Smooth muscle cell (in vitro differentiated cells): ENCODE data around the gene GARIN6. TPM values are rescaled to one million over a fixed set of nuclear protein-coding genes. Genes with fewer than 3 reads are reported as not detected.
"Not testable (repeated sequence)": the region's sequence is repeated elsewhere in the genome, so short reads cannot be mapped to it uniquely, and the experiment has no call there.

Experiments
- DNase-seq: peaks from one replicate; lab custom pipeline; 2025; ENCODE audit not compliant: unreplicated experiment; lab: John Stamatoyannopoulos, UW
- H2AFZ ChIP-seq: fragments of 200-600 bp; sonication (generic); 2 replicates; pipeline ENCODE4 v1.6.0; 2016; ENCODE audit warnings: antibody characterized with exemption, low read depth, mild to moderate bottlenecking
- H3F3A ChIP-seq: fragments of 200-600 bp; sonication (generic); 2 replicates; pipeline ENCODE4 v1.6.0; 2017; ENCODE audit warnings: antibody characterized with exemption, low read depth
- H3K27ac ChIP-seq: fragments of 200-600 bp; sonication (generic); 2 replicates; pipeline ENCODE4 v1.5.1; 2016; ENCODE audit warnings: low read depth, mild to moderate bottlenecking
- H3K27me3 ChIP-seq: fragments of 200-600 bp; sonication (generic); 2 replicates; pipeline ENCODE4 v1.6.1; 2016; ENCODE audit warnings: low read depth, mild to moderate bottlenecking
- H3K36me3 ChIP-seq: fragments of 200-600 bp; sonication (generic); 2 replicates; pipeline ENCODE4 v1.5.1; 2016; ENCODE audit warnings: low read depth
- H3K4me1 ChIP-seq: fragments of 200-600 bp; sonication (generic); 2 replicates; pipeline ENCODE4 v1.5.1; 2016; ENCODE audit warnings: low read depth
- H3K4me2 ChIP-seq: fragments of 200-600 bp; sonication (generic); 2 replicates; pipeline ENCODE4 v1.6.0; 2016; ENCODE audit warnings: mild to moderate bottlenecking
- H3K4me3 ChIP-seq: fragments of 200-600 bp; sonication (generic); 2 replicates; pipeline ENCODE4 v1.5.1; 2016; ENCODE audit warnings: mild to moderate bottlenecking
- H3K79me2 ChIP-seq: fragments of 200-600 bp; sonication (generic); 2 replicates; pipeline ENCODE4 v1.6.0; 2016; ENCODE audit warnings: low read depth, mild to moderate bottlenecking
- H3K9ac ChIP-seq: fragments of 200-600 bp; sonication (generic); 2 replicates; pipeline ENCODE4 v1.6.0; 2016; ENCODE audit warnings: low read depth
- H3K9me3 ChIP-seq: fragments of 200-600 bp; sonication (generic); replicated peaks from 2 replicates; pipeline ENCODE4 v1.5.1; 2016; ENCODE audit warnings: low read depth
- H4K20me1 ChIP-seq: fragments of 200-600 bp; sonication (generic); 2 replicates; pipeline ENCODE4 v1.6.0; 2016; ENCODE audit warnings: low read depth
- CTCF ChIP-seq: fragments of 200-600 bp; sonication (generic); IDR thresholded peaks from 2 replicates; pipeline ENCODE4 v1.5.1; 2017; ENCODE audit warnings: borderline replicate concordance, mild to moderate bottlenecking, antibody characterized with exemption; ENCODE audit not compliant: insufficient read depth, poor library complexity, severe bottlenecking
- WGBS: methylation state at CpG from one replicate; pipeline ENCODE4 v1.1.7; 2016; ENCODE audit warnings: low lambda C conversion rate; 5-methylcytosine and 5-hydroxymethylcytosine counted together
- polyA plus RNA-seq: library from polyadenylated mRNA; unstranded; fragments of >200 nt; fragmentation: Nextera tagmentation; extraction: Ambion mirVana; gene quantifications from 2 replicates; pipeline ENCODE4 v1.2.1, GENCODE V29; 2016
- total RNA-seq: library from RNA; depleted of rRNA; stranded (reverse); fragments of >200 nt; gene quantifications from 2 replicates; pipeline ENCODE4 v1.2.3, GENCODE V29; 2014

GARIN6 gene
- total and polyA plus RNA-seq, 2 experiments from 2014 or later: not detected

- no peaks in the 10 kb centered on the region for H4K20me1 ChIP-seq
- no peaks in the 10 kb centered on the region for H3K9me3 ChIP-seq
- H2AFZ ChIP-seq: no peak overlapping the region
- H3K79me2 ChIP-seq: no peaks in the 10 kb centered on the region
- no peaks in the 10 kb centered on the region for H3K36me3 ChIP-seq
- H3K27me3 ChIP-seq: no peaks in the 10 kb centered on the region
- no peak for DNase-seq
- TF ChIP-seq CTCF: no peak
- H3K9ac ChIP-seq: no peak overlapping the region
- no peaks in the 10 kb centered on the region for H3K4me1 ChIP-seq
- H3F3A ChIP-seq: no peaks in the 10 kb centered on the region
- H3K27ac ChIP-seq: no peak overlapping the region
- no peak overlapping the region for H3K4me2 ChIP-seq
- H3K4me3 ChIP-seq: no peak overlapping the region
Measured at GRCh38 chr12:99620159-99620479, 27.4 kb upstream of the GARIN6 start.

- DNase-seq, H3F3A ChIP-seq, H3K4me2 ChIP-seq, H3K79me2 ChIP-seq, H3K9ac ChIP-seq, H3K4me3 ChIP-seq, H4K20me1 ChIP-seq, H3K27ac ChIP-seq, H2AFZ ChIP-seq, H3K36me3 ChIP-seq, H3K4me1 ChIP-seq, H3K9me3 ChIP-seq, H3K27me3 ChIP-seq: not testable (repeated sequence)
- 90% methylated on average over 2 of the region's 2 CpGs for WGBS
Measured at GRCh38 chr12:99624591-99624990, 23.0 kb upstream of the GARIN6 start.

- Histone ChIP-seq H3F3A (no peaks in the 10 kb centered on the region), H3K9ac (no peak overlapping the region), H3K4me1 (no peaks in the 10 kb centered on the region), H3K4me3 (no peak overlapping the region), H3K79me2 (no peaks in the 10 kb centered on the region), H4K20me1 (no peaks in the 10 kb centered on the region), H3K36me3 (no peaks in the 10 kb centered on the region), H3K4me2 (no peak overlapping the region), H2AFZ (no peak overlapping the region), H3K27me3 (no peaks in the 10 kb centered on the region), H3K9me3 (no peaks in the 10 kb centered on the region), H3K27ac (no peak overlapping the region)
- DNase-seq: no peak
- TF ChIP-seq CTCF: no peak
- 67% methylated on average over 2 of the region's 2 CpGs for WGBS
Measured at GRCh38 chr12:99627459-99627858, 20.1 kb upstream of the GARIN6 start.

- no peak overlapping the region for H3K4me2 ChIP-seq
- H3K79me2 ChIP-seq: no peaks in the 10 kb centered on the region
- H3K4me3 ChIP-seq: no peak overlapping the region
- H3K36me3 ChIP-seq: no peaks in the 10 kb centered on the region
- no peak overlapping the region for H2AFZ ChIP-seq
- H3K4me1 ChIP-seq: no peaks in the 10 kb centered on the region
- H3K9me3 ChIP-seq: no peaks in the 10 kb centered on the region
- TF ChIP-seq CTCF: no peak
- H3K27ac ChIP-seq: no peak overlapping the region
- 100% methylated on average over 2 of the region's 2 CpGs for WGBS
- no peaks in the 10 kb centered on the region for H4K20me1 ChIP-seq
- H3K9ac ChIP-seq: no peak overlapping the region
- no peaks in the 10 kb centered on the region for H3K27me3 ChIP-seq
- H3F3A ChIP-seq: no peaks in the 10 kb centered on the region
- no peak for DNase-seq
Measured at GRCh38 chr12:99644629-99645028, 2.9 kb upstream of the GARIN6 start.
